ENCODE measurements around the gene C12orf75. TPM values are rescaled to one million over a fixed set of nuclear protein-coding genes. Genes with fewer than 3 reads are reported as not detected.

C12orf75 gene
- total RNA-seq, 2 donors from 2014 or later: 65.5 to 159 TPM

DNA sequence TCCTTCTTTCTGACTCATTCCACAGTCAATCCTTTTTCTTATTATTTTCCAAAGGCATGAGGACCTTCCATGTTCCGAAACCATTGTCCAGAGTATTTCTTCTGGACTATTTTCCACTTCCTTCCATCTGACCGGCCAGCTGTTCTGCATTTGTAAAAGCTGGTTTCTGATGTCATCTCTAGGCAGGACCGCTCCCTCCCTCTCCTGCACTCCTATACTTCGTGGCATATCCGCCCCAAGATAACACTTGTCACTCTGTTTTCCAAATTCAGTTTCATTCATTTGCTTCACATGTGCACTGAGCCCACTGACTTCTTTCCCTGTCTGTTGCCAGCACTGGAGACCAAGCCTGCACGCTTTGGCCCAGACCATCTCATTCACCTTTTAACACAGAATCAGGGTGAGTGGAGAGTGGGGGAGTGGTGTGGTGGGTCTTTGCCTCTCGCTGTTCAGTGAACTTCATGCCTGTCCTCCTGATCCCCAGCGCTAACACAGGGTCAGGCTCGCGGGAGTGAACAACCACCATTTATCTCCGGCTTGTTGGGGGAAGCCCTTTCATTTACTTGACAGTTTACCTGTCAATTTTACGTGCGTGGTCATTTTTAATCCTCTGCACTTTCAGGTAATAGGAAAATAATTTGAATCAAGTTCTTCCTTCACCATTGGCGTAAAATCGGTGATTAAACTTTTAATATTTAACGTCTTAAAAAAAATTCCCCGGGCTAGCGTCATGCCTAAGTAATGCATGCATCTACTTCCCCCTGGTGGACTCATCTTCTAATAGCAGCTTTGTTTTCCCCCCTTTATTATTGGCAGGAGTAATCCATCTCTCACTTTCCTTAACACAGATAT lies 52.5 kb downstream of the C12orf75 start:
- Mint-ChIP-seq H3K27me3 (no peaks in the 10 kb centered on the region), H3K36me3 (no peaks in the 10 kb centered on the region), H3K4me3 (no peak overlapping the region), H3K4me1 (ENCODE audit: low read depth in 2 of 2) (no peaks in the 10 kb centered on the region), H3K27ac (no peak overlapping the region), H3K9me3 (no peaks in the 10 kb centered on the region)
- peak in 1 of 2 donors; percentile 69 for ATAC-seq
- DNase-seq (ENCODE audit: low spot score): no peak

DNA sequence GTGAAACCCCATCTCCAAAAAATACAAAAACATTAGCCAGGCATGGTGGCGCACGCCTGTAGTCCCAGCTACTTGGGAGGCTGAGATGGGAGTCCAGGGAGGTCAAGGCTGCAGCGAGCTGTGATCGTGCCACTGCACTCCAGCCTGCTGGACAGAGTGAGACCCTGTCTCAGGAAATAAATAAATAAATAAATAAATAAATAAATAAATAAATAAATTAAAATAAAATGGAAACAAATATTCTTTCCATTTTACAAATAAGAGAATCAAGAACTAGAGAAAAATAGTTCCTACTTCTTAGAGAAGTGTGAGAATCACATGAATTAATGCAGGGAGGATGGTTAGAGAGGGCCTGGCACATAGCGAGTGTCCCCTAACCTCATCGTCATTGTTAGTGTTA lies 53.7 kb downstream of the C12orf75 start:
- H3K27me3 Mint-ChIP-seq: no peaks in the 10 kb centered on the region
- no peak overlapping the region for H3K4me3 Mint-ChIP-seq
- no peaks in the 10 kb centered on the region for H3K36me3 Mint-ChIP-seq
- H3K27ac Mint-ChIP-seq: no peak overlapping the region
- DNase-seq (ENCODE audit: low spot score) (no peak), ATAC-seq (no peak)
- no peaks in the 10 kb centered on the region for H3K4me1 Mint-ChIP-seq (ENCODE audit: low read depth in 2 of 2)
- H3K9me3 Mint-ChIP-seq: no peaks in the 10 kb centered on the region

DNA sequence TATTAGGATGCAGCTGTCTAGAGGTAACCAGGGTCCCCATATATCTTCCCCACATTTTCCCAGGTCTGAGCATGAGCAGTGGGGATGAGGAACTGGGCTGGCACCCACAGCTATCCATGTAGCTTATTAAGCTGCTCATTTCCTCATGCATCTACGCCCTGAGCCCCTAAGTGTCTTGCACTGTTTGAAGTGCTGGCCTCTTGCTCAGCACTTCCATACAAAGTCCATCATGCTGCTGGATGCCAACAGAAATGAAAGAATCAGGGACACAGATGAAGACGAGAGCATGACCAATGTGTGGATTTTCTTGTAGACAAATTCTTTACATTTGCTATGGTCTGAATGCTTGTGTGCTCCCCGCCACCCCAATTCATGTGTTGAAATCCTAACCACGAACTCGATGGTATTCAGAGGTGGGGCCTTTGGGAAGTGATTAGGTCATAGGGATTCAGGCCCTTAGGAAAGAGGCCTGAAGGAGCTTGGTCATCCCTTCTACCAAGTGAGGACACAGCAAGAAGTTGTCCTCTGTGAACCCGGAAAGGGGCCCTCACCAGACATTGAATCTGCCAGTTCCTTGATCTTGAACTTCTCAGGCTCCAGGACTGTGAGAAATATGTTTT lies 54.5 kb downstream of the C12orf75 start:
- DNase-seq (ENCODE audit: low spot score): no peak
- H3K36me3 Mint-ChIP-seq: no peaks in the 10 kb centered on the region
- H3K4me3 Mint-ChIP-seq: no peak overlapping the region
- no peaks in the 10 kb centered on the region for H3K27me3 Mint-ChIP-seq
- H3K4me1 Mint-ChIP-seq (ENCODE audit: low read depth in 2 of 2): no peaks in the 10 kb centered on the region
- H3K9me3 Mint-ChIP-seq: no peaks in the 10 kb centered on the region
- H3K27ac Mint-ChIP-seq: no peak overlapping the region
- ATAC-seq: no peak

- H3K4me3 Mint-ChIP-seq: no peak overlapping the region
- no peaks in the 10 kb centered on the region for H3K36me3 Mint-ChIP-seq
- ATAC-seq (no peak), DNase-seq (ENCODE audit: low spot score) (no peak)
- H3K9me3 Mint-ChIP-seq: no peaks in the 10 kb centered on the region
- H3K4me1 Mint-ChIP-seq (ENCODE audit: low read depth in 2 of 2): peaks cover under 1 to 2% of the 10 kb centered on the region in 2 donors
- no peaks in the 10 kb centered on the region for H3K27me3 Mint-ChIP-seq
- no peak overlapping the region for H3K27ac Mint-ChIP-seq
Observed at GRCh38 chr12:105386431-105386830, 55.9 kb downstream of the C12orf75 start.

GRCh38 chr12:105391231-105391630 lies 60.7 kb downstream of the C12orf75 start:
- DNase-seq (ENCODE audit: low spot score) (no peak), ATAC-seq (no peak)
- Mint-ChIP-seq H3K27ac (no peak overlapping the region), H3K27me3 (no peaks in the 10 kb centered on the region), H3K9me3 (no peaks in the 10 kb centered on the region), H3K4me3 (no peak overlapping the region), H3K36me3 (no peaks in the 10 kb centered on the region), H3K4me1 (ENCODE audit: low read depth in 2 of 2) (peaks cover 4 to 10% of the 10 kb centered on the region in 2 donors)

- no peaks in the 10 kb centered on the region for H3K27me3 Mint-ChIP-seq
- DNase-seq (ENCODE audit: low spot score) (no peak), ATAC-seq (no peak)
- peaks cover 3% of the 10 kb centered on the region for H3K9me3 Mint-ChIP-seq
- no peak overlapping the region for H3K4me3 Mint-ChIP-seq
- peaks cover 4 to 10% of the 10 kb centered on the region in 2 donors for H3K4me1 Mint-ChIP-seq (ENCODE audit: low read depth in 2 of 2)
- H3K27ac Mint-ChIP-seq: no peak overlapping the region
- peaks cover 8% of the 10 kb centered on the region for H3K36me3 Mint-ChIP-seq
Observed at GRCh38 chr12:105393587-105393986, 63.1 kb downstream of the C12orf75 start.

DNA sequence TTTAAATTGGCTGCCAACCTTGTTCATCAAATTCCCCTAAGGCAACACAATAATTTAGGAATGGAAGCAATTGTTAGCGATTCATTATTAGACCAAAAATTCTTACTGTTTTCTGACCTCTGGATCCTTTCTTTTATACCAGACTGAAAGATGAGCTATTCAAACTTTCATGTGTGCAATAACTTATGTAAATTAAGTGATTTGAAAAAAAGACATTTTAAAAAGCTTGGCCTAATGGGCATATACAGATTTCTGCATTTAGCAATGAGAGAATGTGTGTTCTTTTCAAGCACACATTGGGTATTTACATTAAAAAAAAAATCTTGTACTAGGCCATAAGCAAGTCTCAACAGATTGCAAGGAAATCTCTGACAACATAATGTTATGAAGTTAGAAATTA lies 65.5 kb downstream of the C12orf75 start:
- H3K27me3 Mint-ChIP-seq: no peaks in the 10 kb centered on the region
- H3K36me3 Mint-ChIP-seq: peaks cover 17% of the 10 kb centered on the region
- H3K4me1 Mint-ChIP-seq (ENCODE audit: low read depth in 2 of 2): peaks cover 7 to 10% of the 10 kb centered on the region in 2 donors
- H3K9me3 Mint-ChIP-seq: peaks cover 5% of the 10 kb centered on the region
- no peak for ATAC-seq
- DNase-seq (ENCODE audit: low spot score): no peak
- no peak overlapping the region for H3K4me3 Mint-ChIP-seq
- no peak overlapping the region for H3K27ac Mint-ChIP-seq

- Mint-ChIP-seq H3K36me3 (peaks cover 17% of the 10 kb centered on the region), H3K9me3 (peaks cover 5% of the 10 kb centered on the region), H3K27ac (no peak overlapping the region), H3K4me1 (ENCODE audit: low read depth in 2 of 2) (peaks cover 3% of the 10 kb centered on the region in 2 donors), H3K4me3 (no peak overlapping the region), H3K27me3 (no peaks in the 10 kb centered on the region)
- DNase-seq (ENCODE audit: low spot score) (no peak), ATAC-seq (no peak)
Observed at GRCh38 chr12:105396983-105397382, 66.5 kb downstream of the C12orf75 start.

DNA sequence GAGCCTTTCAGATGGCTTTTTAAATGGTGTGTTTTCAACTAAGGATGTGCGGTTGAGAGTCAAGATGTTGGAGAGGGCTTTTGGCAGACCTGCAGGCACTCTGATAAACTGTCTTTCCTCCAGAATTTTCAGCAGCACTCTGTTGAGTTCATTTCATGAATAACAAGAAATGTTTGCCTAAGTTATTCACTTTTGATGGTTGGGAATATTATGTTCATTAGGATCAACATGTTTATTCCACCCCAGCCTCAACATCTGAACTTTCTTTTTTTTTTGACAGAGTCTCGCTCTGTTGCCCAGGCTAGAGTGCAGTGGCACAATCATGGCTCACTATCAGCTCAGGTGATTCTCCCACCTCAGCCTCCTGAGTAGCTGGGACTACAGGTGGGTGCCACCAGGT lies 68.4 kb downstream of the C12orf75 start:
- Mint-ChIP-seq H3K4me1 (ENCODE audit: low read depth in 2 of 2) (peaks cover 0 to 3% of the 10 kb centered on the region in 2 donors), H3K27ac (no peak overlapping the region), H3K36me3 (peaks cover 17% of the 10 kb centered on the region), H3K9me3 (peaks cover 5% of the 10 kb centered on the region), H3K4me3 (no peak overlapping the region), H3K27me3 (no peaks in the 10 kb centered on the region)
- ATAC-seq (no peak), DNase-seq (ENCODE audit: low spot score) (no peak)

DNA sequence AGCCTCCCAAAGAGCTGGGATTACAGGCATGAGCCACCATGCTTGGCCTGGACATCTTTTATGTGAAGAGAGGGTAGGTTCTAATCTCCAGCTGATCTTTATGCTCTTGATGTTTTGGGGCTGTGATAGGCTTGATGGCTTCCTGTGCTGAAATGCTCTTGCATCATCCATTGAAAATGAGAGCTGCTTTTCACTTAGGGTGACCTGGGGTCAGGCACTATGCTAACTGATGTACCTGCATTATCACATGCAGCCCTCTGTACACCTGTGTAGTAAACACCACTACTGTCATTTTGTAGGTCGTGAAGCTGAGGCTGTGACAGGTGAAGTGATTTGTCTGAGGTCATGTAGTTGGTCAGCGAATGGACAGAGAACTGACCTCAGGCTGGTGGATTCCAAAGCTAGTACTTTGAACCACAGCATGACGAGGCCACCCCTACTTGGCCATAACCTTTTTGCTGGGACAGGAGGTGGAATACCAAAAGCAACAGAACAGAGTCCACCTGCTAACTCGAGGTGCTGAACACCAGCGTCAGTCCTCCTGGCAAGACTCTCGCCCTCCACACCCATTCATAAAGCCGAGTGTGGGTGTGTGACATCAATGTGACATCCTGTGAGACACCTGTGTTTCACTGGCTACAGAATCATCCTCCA lies 69.1 kb downstream of the C12orf75 start:
- H3K36me3 Mint-ChIP-seq: peaks cover 17% of the 10 kb centered on the region
- H3K27ac Mint-ChIP-seq: no peak overlapping the region
- ATAC-seq: no peak
- no peak overlapping the region for H3K4me3 Mint-ChIP-seq
- H3K27me3 Mint-ChIP-seq: no peaks in the 10 kb centered on the region
- peaks cover 5% of the 10 kb centered on the region for H3K9me3 Mint-ChIP-seq
- no peak for DNase-seq (ENCODE audit: low spot score)
- peaks cover 0 to 3% of the 10 kb centered on the region in 2 donors for H3K4me1 Mint-ChIP-seq (ENCODE audit: low read depth in 2 of 2)

GRCh38 chr12:105400227-105400626 lies 69.7 kb downstream of the C12orf75 start:
- Mint-ChIP-seq H3K9me3 (peaks cover 5% of the 10 kb centered on the region), H3K27me3 (no peaks in the 10 kb centered on the region), H3K4me3 (no peak overlapping the region), H3K4me1 (ENCODE audit: low read depth in 2 of 2) (peaks cover 0 to 3% of the 10 kb centered on the region in 2 donors), H3K36me3 (peaks cover 17% of the 10 kb centered on the region), H3K27ac (no peak overlapping the region)
- DNase-seq (ENCODE audit: low spot score): no peak
- ATAC-seq: no peak

GRCh38 chr12:105401198-105401597 lies 70.7 kb downstream of the C12orf75 start:
- no peaks in the 10 kb centered on the region for H3K27me3 Mint-ChIP-seq
- no peak for DNase-seq (ENCODE audit: low spot score)

DNA sequence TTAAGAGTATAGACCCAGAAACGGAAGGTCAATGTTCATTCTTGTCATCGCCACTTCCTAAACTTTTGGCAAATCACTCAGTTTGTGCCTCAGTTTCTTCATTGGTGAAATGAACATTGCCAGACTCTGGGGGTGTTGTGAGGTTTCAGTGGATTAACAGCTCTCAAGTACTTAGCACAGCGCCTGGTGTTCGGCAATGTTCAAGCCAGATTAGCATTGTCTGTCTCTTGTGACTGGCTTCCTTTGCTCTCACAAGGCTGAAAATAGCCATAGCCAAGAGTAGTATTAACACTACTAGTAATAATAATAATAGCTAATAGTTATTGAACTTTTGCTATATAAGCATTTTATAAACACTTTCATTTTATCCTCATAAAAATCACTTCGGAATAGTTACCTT lies 71.9 kb downstream of the C12orf75 start:
- H3K4me3 Mint-ChIP-seq: no peak overlapping the region
- H3K9me3 Mint-ChIP-seq: peaks cover 5% of the 10 kb centered on the region
- no peak for DNase-seq (ENCODE audit: low spot score)
- peaks cover 0 to 3% of the 10 kb centered on the region in 2 donors for H3K4me1 Mint-ChIP-seq (ENCODE audit: low read depth in 2 of 2)
- no peak overlapping the region for H3K27ac Mint-ChIP-seq
- peaks cover 17% of the 10 kb centered on the region for H3K36me3 Mint-ChIP-seq
- ATAC-seq: no peak
- H3K27me3 Mint-ChIP-seq: no peaks in the 10 kb centered on the region

More at GRCh38 chr12:105401198-105401597, 70.7 kb downstream of the C12orf75 start:
- H3K36me3 Mint-ChIP-seq: peaks cover 17% of the 10 kb centered on the region
- H3K27ac Mint-ChIP-seq: no peak overlapping the region
- H3K4me1 Mint-ChIP-seq (ENCODE audit: low read depth in 2 of 2): peaks cover 0 to 3% of the 10 kb centered on the region in 2 donors
- no peak overlapping the region for H3K4me3 Mint-ChIP-seq
- H3K9me3 Mint-ChIP-seq: peaks cover 5% of the 10 kb centered on the region
- no peak for ATAC-seq

- peaks cover 0 to 3% of the 10 kb centered on the region in 2 donors for H3K4me1 Mint-ChIP-seq (ENCODE audit: low read depth in 2 of 2)
Observed at GRCh38 chr12:105403095-105403494, 72.6 kb downstream of the C12orf75 start.

More at GRCh38 chr12:105403095-105403494, 72.6 kb downstream of the C12orf75 start:
- no peak for ATAC-seq
- H3K27me3 Mint-ChIP-seq: no peaks in the 10 kb centered on the region
- peaks cover 5% of the 10 kb centered on the region for H3K9me3 Mint-ChIP-seq
- H3K4me3 Mint-ChIP-seq: no peak overlapping the region
- H3K27ac Mint-ChIP-seq: no peak overlapping the region
- no peak for DNase-seq (ENCODE audit: low spot score)
- peaks cover 14% of the 10 kb centered on the region for H3K36me3 Mint-ChIP-seq
